ENCODE measurements around the gene PADI1.

PADI1 gene

GRCh38 chr1:17232759-17233661 is 28.1 kb downstream of the PADI1 start:
- peak; percentile 93 for DNase-seq (ENCODE audit: low read depth)
- no peak overlapping the region for H3K4me3 ChIP-seq (ENCODE audit: control insufficient read depth, low read depth, low read length)
- TF ChIP-seq, protein P1, sequence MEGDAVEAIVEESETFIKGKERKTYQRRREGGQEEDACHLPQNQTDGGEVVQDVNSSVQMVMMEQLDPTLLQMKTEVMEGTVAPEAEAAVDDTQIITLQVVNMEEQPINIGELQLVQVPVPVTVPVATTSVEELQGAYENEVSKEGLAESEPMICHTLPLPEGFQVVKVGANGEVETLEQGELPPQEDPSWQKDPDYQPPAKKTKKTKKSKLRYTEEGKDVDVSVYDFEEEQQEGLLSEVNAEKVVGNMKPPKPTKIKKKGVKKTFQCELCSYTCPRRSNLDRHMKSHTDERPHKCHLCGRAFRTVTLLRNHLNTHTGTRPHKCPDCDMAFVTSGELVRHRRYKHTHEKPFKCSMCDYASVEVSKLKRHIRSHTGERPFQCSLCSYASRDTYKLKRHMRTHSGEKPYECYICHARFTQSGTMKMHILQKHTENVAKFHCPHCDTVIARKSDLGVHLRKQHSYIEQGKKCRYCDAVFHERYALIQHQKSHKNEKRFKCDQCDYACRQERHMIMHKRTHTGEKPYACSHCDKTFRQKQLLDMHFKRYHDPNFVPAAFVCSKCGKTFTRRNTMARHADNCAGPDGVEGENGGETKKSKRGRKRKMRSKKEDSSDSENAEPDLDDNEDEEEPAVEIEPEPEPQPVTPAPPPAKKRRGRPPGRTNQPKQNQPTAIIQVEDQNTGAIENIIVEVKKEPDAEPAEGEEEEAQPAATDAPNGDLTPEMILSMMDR (IDR thresholded peaks at IDR 0.05; ENCODE audit: control insufficient read depth, insufficient read depth, low read depth, low read length, missing control alignments): no peak

GRCh38 chr1:17233675-17234320 is 28.9 kb downstream of the PADI1 start:
- H3K4me3 ChIP-seq (ENCODE audit: control insufficient read depth, low read depth, low read length): no peak overlapping the region
- TF ChIP-seq, protein P1 (IDR thresholded peaks at IDR 0.05; ENCODE audit: control insufficient read depth, insufficient read depth, low read depth, low read length, missing control alignments): no peak
- DNase-seq (ENCODE audit: low read depth): peak; percentile 92

GRCh38 chr1:17234405-17234804 is 29.5 kb downstream of the PADI1 start:
- H3K4me3 ChIP-seq (ENCODE audit: control insufficient read depth, low read depth, low read length): no peak overlapping the region
- TF ChIP-seq, protein P1 (IDR thresholded peaks at IDR 0.05; ENCODE audit: control insufficient read depth, insufficient read depth, low read depth, low read length, missing control alignments): no peak
- DNase-seq (ENCODE audit: low read depth): no peak

- TF ChIP-seq, protein P1 (IDR thresholded peaks at IDR 0.05; ENCODE audit: control insufficient read depth, insufficient read depth, low read depth, low read length, missing control alignments): no peak
- H3K4me3 ChIP-seq (ENCODE audit: control insufficient read depth, low read depth, low read length): no peak overlapping the region
- DNase-seq (ENCODE audit: low read depth): no peak
Observed at GRCh38 chr1:17235135-17235885, 30.4 kb downstream of the PADI1 start.

GRCh38 chr1:17236779-17237560 is 32.0 kb downstream of the PADI1 start:
- TF ChIP-seq, protein P1 (IDR thresholded peaks at IDR 0.05; ENCODE audit: control insufficient read depth, insufficient read depth, low read depth, low read length, missing control alignments): peak; percentile 83
- H3K4me3 ChIP-seq (ENCODE audit: control insufficient read depth, low read depth, low read length): no peak overlapping the region

GRCh38 chr1:17237561-17237903 is 32.6 kb downstream of the PADI1 start:
- DNase-seq (ENCODE audit: low read depth): no peak
- H3K4me3 ChIP-seq (ENCODE audit: control insufficient read depth, low read depth, low read length): no peak overlapping the region
- TF ChIP-seq, protein P1 (IDR thresholded peaks at IDR 0.05; ENCODE audit: control insufficient read depth, insufficient read depth, low read depth, low read length, missing control alignments): no peak

More at GRCh38 chr1:17236779-17237560, 32.0 kb downstream of the PADI1 start:
- no peak for DNase-seq (ENCODE audit: low read depth)

Measured in AG09309 (cell line).